Trophoblast cell (in vitro differentiated cells and primary cell): ENCODE results near the gene APH1A.
"Not testable (repeated sequence)": the region's sequence is repeated elsewhere in the genome, so short reads cannot be mapped to it uniquely, and the experiment has no call there.

ENCODE experiments used
- DNase-seq, 2 donors: peaks; one replicate each; pipeline ENCODE4 v3.0.0-alpha.2; 2016
- H2AFZ ChIP-seq: 2 replicates; pipeline ENCODE4 v1.6.1; 2013; ENCODE audit warnings: low read length, moderate library complexity, mild to moderate bottlenecking; ENCODE audit not compliant: insufficient read depth, poor library complexity
- H2AK5ac ChIP-seq: 2 replicates; pipeline ENCODE4 v1.6.1; 2013; ENCODE audit warnings: mild to moderate bottlenecking, low read length
- H2BK120ac ChIP-seq: 2 replicates; pipeline ENCODE4 v1.6.1; 2013; ENCODE audit warnings: low read length, mild to moderate bottlenecking, moderate library complexity; ENCODE audit not compliant: insufficient read depth, poor library complexity
- H2BK12ac ChIP-seq: 2 replicates; pipeline ENCODE4 v1.6.1; 2013; ENCODE audit warnings: mild to moderate bottlenecking, low read length, moderate library complexity
- H2BK5ac ChIP-seq: 2 replicates; pipeline ENCODE4 v1.6.1; 2013; ENCODE audit warnings: low read length, low read depth, moderate library complexity, mild to moderate bottlenecking; ENCODE audit not compliant: poor library complexity
- H3K14ac ChIP-seq: 2 replicates; pipeline ENCODE4 v1.6.1; 2013; ENCODE audit warnings: mild to moderate bottlenecking, low read length
- H3K18ac ChIP-seq: 2 replicates; pipeline ENCODE4 v1.6.1; 2013; ENCODE audit warnings: mild to moderate bottlenecking, low read length
- H3K23ac ChIP-seq: 2 replicates; pipeline ENCODE4 v1.6.1; 2013; ENCODE audit warnings: low read length
- H3K27ac ChIP-seq: 2 replicates; pipeline ENCODE4 v1.5.1; 2013; ENCODE audit warnings: low read depth, mild to moderate bottlenecking, inconsistent platforms, low read length, moderate library complexity
- H3K27me3 ChIP-seq: 2 replicates; pipeline ENCODE4 v1.6.1; 2013; ENCODE audit warnings: inconsistent platforms, mild to moderate bottlenecking, low read length, moderate library complexity; ENCODE audit not compliant: insufficient read depth
- H3K36me3 ChIP-seq, 2 experiments: 1 replicate in 1 of 2; 2 replicates in 1 of 2; pipeline ENCODE4 v1.6.1; 2013; ENCODE audit warnings: low read length in 2 of 2, mild to moderate bottlenecking in 2 of 2, moderate library complexity in 1 of 2; ENCODE audit not compliant: insufficient read depth in 2 of 2, control insufficient read depth in 1 of 2
- H3K4ac ChIP-seq: 2 replicates; pipeline ENCODE4 v1.6.1; 2013; ENCODE audit warnings: low read depth, mild to moderate bottlenecking, low read length, moderate library complexity
- H3K4me1 ChIP-seq, 2 experiments: 1 replicate in 1 of 2; 2 replicates in 1 of 2; pipeline ENCODE4 v1.6.1; 2013; ENCODE audit warnings: low read length in 2 of 2, mild to moderate bottlenecking in 2 of 2, moderate library complexity in 1 of 2; ENCODE audit not compliant: insufficient read depth in 2 of 2, control insufficient read depth in 1 of 2
- H3K4me2 ChIP-seq: 2 replicates; pipeline ENCODE4 v1.6.1; 2013; ENCODE audit warnings: inconsistent platforms, mild to moderate bottlenecking, low read length, moderate library complexity
- H3K4me3 ChIP-seq: 2 replicates; pipeline ENCODE4 v1.5.1; 2013; ENCODE audit warnings: mild to moderate bottlenecking, low read depth, low read length, inconsistent platforms
- H3K79me1 ChIP-seq: one replicate; pipeline ENCODE4 v1.6.1; 2013; ENCODE audit warnings: low read length
- H3K79me2 ChIP-seq: 2 replicates; pipeline ENCODE4 v1.6.1; 2013; ENCODE audit warnings: low read length, mild to moderate bottlenecking; ENCODE audit not compliant: control insufficient read depth, insufficient read depth, poor library complexity
- H3K9ac ChIP-seq: 2 replicates; pipeline ENCODE4 v1.6.1; 2013; ENCODE audit warnings: mild to moderate bottlenecking, low read length
- H3K9me3 ChIP-seq: 2 replicates; pipeline ENCODE4 v1.6.1; 2013; ENCODE audit warnings: low read depth, mild to moderate bottlenecking, control low read depth, inconsistent platforms, low read length; ENCODE audit not compliant: insufficient read depth
- H4K12ac ChIP-seq: 2 replicates; pipeline ENCODE4 v1.6.1; 2013; ENCODE audit warnings: low read depth, mild to moderate bottlenecking, low read length, moderate library complexity
- H4K8ac ChIP-seq: 2 replicates; pipeline ENCODE4 v1.6.1; 2013; ENCODE audit warnings: low read depth, mild to moderate bottlenecking, low read length, moderate library complexity
- H4K91ac ChIP-seq: one replicate; pipeline ENCODE4 v1.6.1; 2013; ENCODE audit warnings: low read depth, mild to moderate bottlenecking, low read length, moderate library complexity
- WGBS: extraction: QIAGEN DNeasy Blood & Tissue Kit; methylation state at CpG from one replicate; pipeline ENCODE4 v1.1.7; 2013; ENCODE audit warnings: missing lambda C conversion rate; ENCODE audit not compliant: insufficient read length, insufficient coverage; ENCODE audit errors: extremely low coverage; 5-methylcytosine and 5-hydroxymethylcytosine counted together

APH1A gene

GRCh38 chr1:150237746-150238145 is 31.1 kb downstream of the APH1A start:
- peaks cover 15% of the 10 kb centered on the region for H3K79me2 ChIP-seq
- no peaks in the 10 kb centered on the region for H3K9me3 ChIP-seq
- no peak overlapping the region for H3K4ac ChIP-seq
- H3K23ac ChIP-seq = no peak overlapping the region
- no peak overlapping the region for H3K18ac ChIP-seq
- WGBS = no CpG with 5 or more reads among the region's 21 CpGs
- H4K91ac ChIP-seq = no peak overlapping the region
- H3K14ac ChIP-seq = no peak overlapping the region
- H2BK5ac ChIP-seq = no peak overlapping the region
- peaks cover 17% of the 10 kb centered on the region for H3K79me1 ChIP-seq
- H3K27me3 ChIP-seq = no peaks in the 10 kb centered on the region
- no peak overlapping the region for H3K4me2 ChIP-seq
- no peaks in the 10 kb centered on the region for H3K36me3 ChIP-seq
- DNase-seq = no peak
- no peak overlapping the region for H2AFZ ChIP-seq
- H3K4me1 ChIP-seq = no peaks in the 10 kb centered on the region
- no peak overlapping the region for H3K9ac ChIP-seq
- no peak overlapping the region for H4K12ac ChIP-seq
- H3K4me3 ChIP-seq = no peak overlapping the region
- H4K8ac ChIP-seq = no peak overlapping the region
- H2BK12ac ChIP-seq = no peak overlapping the region
- no peak overlapping the region for H2BK120ac ChIP-seq
- H3K27ac ChIP-seq = no peak overlapping the region
- no peak overlapping the region for H2AK5ac ChIP-seq

GRCh38 chr1:150237176-150237575 is 31.6 kb downstream of the APH1A start:
- H2AK5ac ChIP-seq, H4K91ac ChIP-seq, H3K23ac ChIP-seq, H3K4me2 ChIP-seq, DNase-seq, H3K27ac ChIP-seq, H4K8ac ChIP-seq, H3K14ac ChIP-seq, H2AFZ ChIP-seq, H4K12ac ChIP-seq, H3K9ac ChIP-seq, H3K27me3 ChIP-seq, H3K9me3 ChIP-seq, H3K18ac ChIP-seq, H3K4me1 ChIP-seq, H2BK5ac ChIP-seq, H3K4me3 ChIP-seq, H2BK12ac ChIP-seq, H3K4ac ChIP-seq, H3K36me3 ChIP-seq, H2BK120ac ChIP-seq: not testable (repeated sequence)
- Histone ChIP-seq H3K79me2 (peaks cover 15% of the 10 kb centered on the region), H3K79me1 (peaks cover 17% of the 10 kb centered on the region)
- WGBS = no CpG with 5 or more reads among the region's 13 CpGs

DNA sequence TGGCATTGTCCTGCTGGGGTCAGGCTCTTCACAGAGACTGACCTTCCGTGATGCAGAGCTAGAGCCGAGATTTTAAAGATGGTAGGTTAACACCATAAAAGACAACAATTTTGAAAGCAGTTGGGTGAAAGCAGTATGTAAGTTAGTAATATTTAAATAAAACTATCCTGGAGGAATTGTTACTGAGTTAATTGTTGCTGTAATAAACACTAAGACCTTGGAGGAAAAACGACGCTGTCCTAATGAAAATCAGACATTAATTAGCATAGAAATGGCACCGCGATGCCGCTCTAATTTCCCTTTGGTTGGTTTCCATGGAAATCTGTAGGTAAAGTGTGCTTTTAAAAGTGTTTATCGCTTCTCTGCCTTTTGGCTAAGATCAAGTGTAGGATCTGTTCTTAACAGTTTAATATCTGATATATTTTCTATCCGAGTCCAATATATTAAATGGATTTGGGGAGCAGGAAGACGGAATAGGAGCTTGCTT is 32.2 kb downstream of the APH1A start:
- H3K18ac ChIP-seq = no peak overlapping the region
- no peak overlapping the region for H2BK120ac ChIP-seq
- peak overlapping the region; percentile 21 for H4K91ac ChIP-seq
- no peaks in the 10 kb centered on the region for H3K36me3 ChIP-seq
- peaks cover 17% of the 10 kb centered on the region for H3K79me1 ChIP-seq
- H3K4me3 ChIP-seq = peak overlapping the region; percentile 69
- H2BK5ac ChIP-seq = no peak overlapping the region
- H3K4me2 ChIP-seq = peak overlapping the region; percentile 75
- no peak overlapping the region for H2BK12ac ChIP-seq
- H4K8ac ChIP-seq = peak overlapping the region; percentile 68
- no peak overlapping the region for H2AK5ac ChIP-seq
- WGBS = no CpG with 5 or more reads among the region's 10 CpGs
- no peaks in the 10 kb centered on the region for H3K27me3 ChIP-seq
- no peak overlapping the region for H4K12ac ChIP-seq
- no peaks in the 10 kb centered on the region for H3K9me3 ChIP-seq
- no peak overlapping the region for H3K23ac ChIP-seq
- peak overlapping the region; percentile 24 for H3K27ac ChIP-seq
- no peak for DNase-seq
- no peaks in the 10 kb centered on the region for H3K4me1 ChIP-seq
- peak overlapping the region; percentile 33 for H3K9ac ChIP-seq
- peaks cover 15% of the 10 kb centered on the region for H3K79me2 ChIP-seq
- H3K14ac ChIP-seq = no peak overlapping the region
- peak overlapping the region; percentile 7 for H3K4ac ChIP-seq
- peak overlapping the region; percentile 12 for H2AFZ ChIP-seq

DNA sequence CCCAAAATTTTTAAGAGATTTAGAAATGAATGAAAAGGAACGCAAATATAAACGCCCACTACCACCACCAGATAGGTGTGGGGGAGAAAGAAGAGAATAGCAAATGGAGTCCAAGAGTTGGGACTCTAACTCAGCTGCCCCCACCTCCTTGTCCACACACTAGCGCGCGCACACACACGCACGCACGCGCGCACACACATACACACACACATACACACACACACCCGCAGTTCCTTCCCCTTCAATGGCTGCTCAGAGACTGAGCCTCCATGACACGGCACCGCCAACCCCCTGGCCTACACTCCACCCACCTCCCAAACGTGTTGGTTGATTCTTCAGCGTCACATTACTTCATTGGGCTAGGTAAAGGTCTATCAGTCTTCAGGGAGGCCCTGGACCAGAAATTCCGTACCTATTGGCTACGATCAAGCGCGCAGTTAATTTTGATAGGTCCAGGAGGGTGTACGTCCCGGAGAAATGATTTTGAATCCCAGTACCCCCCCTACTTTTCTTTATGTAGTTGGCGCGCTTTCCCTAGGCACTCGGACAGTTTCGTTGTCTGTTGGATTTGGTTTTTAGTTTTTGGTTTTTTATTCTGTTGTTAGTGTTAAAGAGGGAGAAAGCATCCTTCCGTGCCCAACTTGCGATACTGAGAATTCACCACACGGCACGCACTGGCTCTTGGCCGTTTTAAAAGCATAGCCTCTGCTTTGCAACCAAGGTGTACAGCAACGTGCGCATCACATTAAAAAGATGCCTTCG is 32.8 kb downstream of the APH1A start, which contains the start of gene ANP32E:
ANP32E (minus strand) TSS at position 261 of the 762 bp plus-strand sequence. CDS start 326 bp downstream, outside the sequence.
- Histone ChIP-seq H2AFZ (peak within 1 kb of the TSS; percentile 41), H3K9ac (peak within 1 kb of the TSS; percentile 94), H3K79me2 (peaks cover 15% of the 10 kb centered on the region), H3K79me1 (peaks cover 17% of the 10 kb centered on the region), H2BK120ac (peak within 1 kb of the TSS; percentile 57), H3K4ac (peak within 1 kb of the TSS; percentile 85), H2BK5ac (peak within 1 kb of the TSS; percentile 94), H3K36me3 (peaks cover 3% of the 10 kb centered on the region in 2 experiments), H3K4me1 (no peaks in the 10 kb centered on the region), H4K12ac (peak within 1 kb of the TSS; percentile 93), H2AK5ac (peak within 1 kb of the TSS; percentile 69), H3K27ac (peak within 1 kb of the TSS; percentile 72), H3K9me3 (no peaks in the 10 kb centered on the region), H3K18ac (peak within 1 kb of the TSS; percentile 58), H3K14ac (peak within 1 kb of the TSS; percentile 93), H2BK12ac (no peak within 1 kb of the TSS), H4K8ac (peak within 1 kb of the TSS; percentile 90), H3K4me3 (peak within 1 kb of the TSS; percentile 82), H3K27me3 (no peaks in the 10 kb centered on the region), H3K4me2 (peak within 1 kb of the TSS; percentile 75), H3K23ac (no peak within 1 kb of the TSS), H4K91ac (peak within 1 kb of the TSS; percentile 67)
- peak; percentile 96 to 97 for DNase-seq
- no CpG with 5 or more reads among the region's 33 CpGs for WGBS
